B cell (primary cell): ENCODE measurements around the gene TFPT.
A peak's percentile ranks its signal among the peaks of the same experiment; 100 is the strongest.

ENCODE experiments used
- EZH2 ChIP-seq: IDR thresholded peaks from 2 replicates; pipeline ENCODE4 v1.6.1; 2012; ENCODE audit warnings: borderline replicate concordance, low read depth, mild to moderate bottlenecking, moderate library complexity, low read length; ENCODE audit not compliant: insufficient read depth, poor library complexity, severe bottlenecking
- TF ChIP-seq, protein P1 (sequence below): fragments of 200-600 bp; IDR thresholded peaks from one replicate; pipeline ENCODE4 v1.8.0; 2022; ENCODE audit warnings: antibody characterized with exemption, mild to moderate bottlenecking

DNA sequence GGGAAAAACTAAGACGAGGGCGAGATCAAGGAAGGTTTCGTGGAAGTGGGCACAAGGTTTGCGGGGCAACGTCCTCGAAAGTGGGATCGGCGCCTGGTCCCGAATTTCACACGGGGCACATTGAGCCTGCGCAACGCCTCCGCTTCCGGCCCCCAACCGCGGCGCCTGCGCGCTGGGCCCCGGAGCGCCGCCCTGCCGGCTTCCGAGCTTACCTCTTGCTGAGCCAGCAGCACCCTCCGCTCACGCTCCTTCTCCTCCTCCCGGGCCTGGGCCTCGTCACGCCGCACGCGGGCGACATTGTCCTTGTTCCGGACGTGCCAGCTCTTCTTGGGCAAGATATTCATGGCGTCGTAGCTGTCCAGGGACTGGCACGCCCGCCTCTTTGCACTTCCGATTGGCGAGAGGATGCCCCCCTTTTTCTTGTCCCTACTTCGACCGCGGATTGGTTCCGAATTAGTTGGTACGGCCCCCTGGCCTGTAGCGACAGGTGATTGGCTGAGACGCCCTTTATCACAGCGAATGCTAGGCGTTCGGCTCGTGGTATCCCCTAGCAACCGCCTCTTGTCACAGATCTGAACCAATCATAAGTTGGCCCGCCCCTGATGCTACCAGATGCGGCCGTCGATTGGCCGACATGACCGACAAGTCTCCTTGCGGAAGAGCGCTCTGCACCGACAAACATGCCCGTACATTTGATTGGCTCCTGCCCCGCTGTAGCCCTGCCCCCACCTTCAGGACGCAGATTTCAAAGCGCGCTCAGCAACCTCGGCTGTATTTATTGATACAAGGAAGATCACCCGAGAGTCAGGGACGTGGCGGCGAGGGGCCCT, 44.1 kb upstream of the TFPT start, which contains the start of gene LENG1:
- TF ChIP-seq, protein P1, sequence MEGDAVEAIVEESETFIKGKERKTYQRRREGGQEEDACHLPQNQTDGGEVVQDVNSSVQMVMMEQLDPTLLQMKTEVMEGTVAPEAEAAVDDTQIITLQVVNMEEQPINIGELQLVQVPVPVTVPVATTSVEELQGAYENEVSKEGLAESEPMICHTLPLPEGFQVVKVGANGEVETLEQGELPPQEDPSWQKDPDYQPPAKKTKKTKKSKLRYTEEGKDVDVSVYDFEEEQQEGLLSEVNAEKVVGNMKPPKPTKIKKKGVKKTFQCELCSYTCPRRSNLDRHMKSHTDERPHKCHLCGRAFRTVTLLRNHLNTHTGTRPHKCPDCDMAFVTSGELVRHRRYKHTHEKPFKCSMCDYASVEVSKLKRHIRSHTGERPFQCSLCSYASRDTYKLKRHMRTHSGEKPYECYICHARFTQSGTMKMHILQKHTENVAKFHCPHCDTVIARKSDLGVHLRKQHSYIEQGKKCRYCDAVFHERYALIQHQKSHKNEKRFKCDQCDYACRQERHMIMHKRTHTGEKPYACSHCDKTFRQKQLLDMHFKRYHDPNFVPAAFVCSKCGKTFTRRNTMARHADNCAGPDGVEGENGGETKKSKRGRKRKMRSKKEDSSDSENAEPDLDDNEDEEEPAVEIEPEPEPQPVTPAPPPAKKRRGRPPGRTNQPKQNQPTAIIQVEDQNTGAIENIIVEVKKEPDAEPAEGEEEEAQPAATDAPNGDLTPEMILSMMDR = peak; percentile 26
- TF ChIP-seq EZH2 = no peak
